NCI-H187 (cell line): ENCODE data around the gene GCNT1.
"Not testable (repeated sequence)": the region's sequence is repeated elsewhere in the genome, so short reads cannot be mapped to it uniquely, and the experiment has no call there.

Experiments
- DNase-seq, 2 experiments: peaks; one replicate each; lab custom pipeline; 2025; lab: John Stamatoyannopoulos, UW

GCNT1 gene

GRCh38 chr9:76491056-76491455 lies 32.1 kb downstream of the GCNT1 start:
- not testable (repeated sequence) for DNase-seq

GRCh38 chr9:76493496-76493895 lies 34.5 kb downstream of the GCNT1 start:
- not testable (repeated sequence) for DNase-seq

- no peak for DNase-seq
These were observed 41.1 kb downstream of the GCNT1 start for GRCh38 chr9:76500061-76500460.

GRCh38 chr9:76502746-76503145 lies 43.8 kb downstream of the GCNT1 start:
- no peak for DNase-seq

GRCh38 chr9:76510041-76510440 lies 51.1 kb downstream of the GCNT1 start:
- no peak for DNase-seq

- no peak for DNase-seq
These were observed 51.5 kb downstream of the GCNT1 start for GRCh38 chr9:76510446-76510845.

GRCh38 chr9:76512826-76513225 lies 53.8 kb downstream of the GCNT1 start:
- DNase-seq, result no peak

GRCh38 chr9:76516350-76516749 lies 57.4 kb downstream of the GCNT1 start:
- no peak for DNase-seq

- no peak for DNase-seq
These were observed 57.9 kb downstream of the GCNT1 start for GRCh38 chr9:76516871-76517270.

- DNase-seq, result no peak
These were observed 60.3 kb downstream of the GCNT1 start for GRCh38 chr9:76519075-76519835.

- no peak for DNase-seq
These were observed 62.3 kb downstream of the GCNT1 start for GRCh38 chr9:76521244-76521681.

GRCh38 chr9:76521906-76522305 lies 62.9 kb downstream of the GCNT1 start:
- DNase-seq, result no peak

GRCh38 chr9:76523617-76524200 lies 64.7 kb downstream of the GCNT1 start:
- DNase-seq, result not testable (repeated sequence)

GRCh38 chr9:76525196-76525595 lies 66.2 kb downstream of the GCNT1 start:
- no peak for DNase-seq

- DNase-seq, result no peak
These were observed 67.0 kb downstream of the GCNT1 start for GRCh38 chr9:76526026-76526425.

GRCh38 chr9:76528056-76528455 lies 69.1 kb downstream of the GCNT1 start:
- DNase-seq, result no peak

- DNase-seq, result no peak
These were observed 69.7 kb downstream of the GCNT1 start for GRCh38 chr9:76528642-76529190.

GRCh38 chr9:76529653-76530052 lies 70.7 kb downstream of the GCNT1 start:
- DNase-seq, result no peak

GRCh38 chr9:76530458-76531110 lies 71.6 kb downstream of the GCNT1 start:
- no peak for DNase-seq

GRCh38 chr9:76531231-76531780 lies 72.3 kb downstream of the GCNT1 start:
- DNase-seq, result no peak

- DNase-seq, result not testable (repeated sequence)
These were observed 73.9 kb downstream of the GCNT1 start for GRCh38 chr9:76532877-76533276.

GRCh38 chr9:76534026-76534425 lies 75.0 kb downstream of the GCNT1 start:
- no peak for DNase-seq
